Pancreas (tissue), 10 donors: Measurements from ENCODE around the gene RAB25. TPM values are rescaled to one million over a fixed set of nuclear protein-coding genes. Genes with fewer than 3 reads are reported as not detected.

Experiments used
- ATAC-seq, 4 donors: fragments of 200-7000 bp; cut with Tn5 transposase; one replicate each; pipeline versions ENCODE4 v1.8.0 to v1.9.1; 2020; ENCODE audit warnings: mild to moderate bottlenecking in 4 of 4, moderate library complexity in 4 of 4
- DNase-seq, 6 donors: peaks; one replicate each; pipeline ENCODE4 v3.0.0-alpha.2; 2020
- FAIRE-seq: peaks from 2 replicates; lab custom pipeline; 2012; peaks lifted over from hg19 to GRCh38; lab: Jason Lieb, UNC
- H3K27ac ChIP-seq, 4 donors: fragments of 200-600 bp; sonication (generic); 1 replicate in 3 of 4; 2 replicates in 1 of 4; pipeline versions ENCODE4 v1.5.0 to v1.8.0; 2020
- H3K27me3 ChIP-seq, 4 donors: fragments of 200-600 bp; one replicate each; pipeline ENCODE4 v1.8.0; 2021
- H3K36me3 ChIP-seq, 3 donors: fragments of 200-600 bp; sonication (generic) in 1 of 3; one replicate each; pipeline versions ENCODE4 v1.5.0 to v1.8.0; 2020 to 2021
- H3K4me1 ChIP-seq, 3 donors: fragments of 200-600 bp; one replicate each; pipeline ENCODE4 v1.8.0; 2021
- H3K4me3 ChIP-seq, 4 donors: fragments of 200-600 bp; sonication (generic) in 2 of 4; one replicate each; pipeline versions ENCODE4 v1.5.0 to v1.8.0; 2020 to 2021
- H3K9me3 ChIP-seq, 4 donors: fragments of 200-600 bp; one replicate each; pipeline ENCODE4 v1.8.0; 2021
- CTCF ChIP-seq, 4 donors: fragments of 200-600 bp; sonication (generic) in 3 of 4; IDR thresholded peaks; one replicate each; pipeline versions ENCODE4 v1.5.0 to v1.8.0; 2021; ENCODE audit warnings: antibody characterized with exemption in 4 of 4
- WGBS, 2 donors: extraction: QIAGEN DNeasy Blood & Tissue Kit; methylation state at CpG; one replicate each; pipeline ENCODE4 v1.1.7; 2013; 5-methylcytosine and 5-hydroxymethylcytosine counted together
- intact Hi-C, 3 donors: fragments of 100-400 bp; cut with DNase I; formaldehyde crosslinking; loops; one replicate each; pipeline versions ENCODE4 v1.11.1 to v1.14.2; 2022
- polyA plus RNA-seq, 2 donors: library from polyadenylated mRNA; stranded (reverse); fragments of 200-250 nt; gene quantifications; one replicate each; pipeline ENCODE4 v1.2.3, GENCODE V29; 2013
- total RNA-seq, 6 donors: library from RNA; stranded (reverse); fragmentation: NEBNext Ultra II Directional in 4 of 6; extraction: Animal tissue kit (Norgen Biotek cat#: 25700) in 4 of 6; gene quantifications; one replicate each; pipeline versions ENCODE4 v1.2.1 to v1.2.4, GENCODE V29; 2021 to 2023
- donor health status: healthy with polysubstance abuse.
- donor health status: DM: no; HTN: no; CAD: no; lungs with moderate emphysema.
- donor health status: DM: no; HTN: no; CAD: no.
- donor health status: control.
- donor health status: control.
- donor health status: Bipolar disorder and iron deficiency.
- donor health status: DM: yes; HTN: yes; CAD: no.
- donor health status: DM: no; HTN: no; CAD: no.
- donor health status: DM: no; HTN: no; CAD: no.
- donor health status: DM: yes; HTN: yes; CAD: no.

RAB25 gene
- total and polyA plus RNA-seq, 8 donors: 29.0 to 81.6 (median 37.4) TPM

DNA sequence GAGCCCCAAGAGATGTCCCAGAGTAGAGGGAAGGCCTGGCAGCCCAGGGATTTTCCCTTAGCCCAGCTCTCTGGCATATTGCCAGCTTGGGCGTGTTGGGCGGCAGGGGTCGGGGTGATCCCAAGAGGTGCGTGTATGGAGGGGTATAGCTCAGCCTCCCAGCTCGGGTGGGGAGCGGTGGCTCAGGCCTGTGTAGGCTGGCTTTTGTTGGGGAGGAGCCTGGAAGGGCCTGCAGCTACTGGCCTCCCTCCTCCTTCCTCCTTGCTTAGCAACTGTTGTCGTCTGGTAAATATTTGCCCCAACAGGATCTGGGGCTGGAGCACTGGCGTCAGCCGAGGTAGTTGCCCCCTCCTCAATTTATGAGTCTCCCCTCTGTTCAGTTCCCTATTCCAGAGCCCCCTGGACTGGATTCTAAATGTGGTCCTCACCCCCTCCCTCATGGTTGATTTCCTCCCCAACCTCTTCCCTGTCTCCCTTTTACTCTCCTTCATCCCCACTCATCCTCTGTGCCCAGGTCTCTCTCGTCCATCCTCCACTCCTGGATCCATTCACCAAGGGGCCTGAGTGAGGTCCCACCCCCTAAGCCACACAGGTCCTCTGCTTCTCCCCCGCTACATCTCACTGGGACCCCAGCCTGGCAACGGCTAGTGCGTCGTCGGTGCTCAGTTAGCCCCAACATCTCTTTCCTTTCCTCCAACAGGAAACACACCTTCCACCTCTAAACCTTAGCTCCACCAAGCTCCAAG lies 43.3 kb downstream of the RAB25 start:
- H3K4me1 ChIP-seq: peaks cover 7 to 33% (median 18%) of the 10 kb centered on the region in 3 donors
- ATAC-seq (peak; percentile 49 to 73 (median 59)), FAIRE-seq (no peak), DNase-seq (peak; percentile 63 to 87 (median 74))
- H3K9me3 ChIP-seq: no peaks in the 10 kb centered on the region
- WGBS, 2 donors: 37 to 40% methylated on average over 15 of the region's 15 CpGs
- no peak for TF ChIP-seq CTCF (IDR thresholded peaks at IDR 0.05)
- intact Hi-C loops: no loop called here
- peak overlapping the region; percentile 88 to 98 (median 95) for H3K27ac ChIP-seq
- no peaks in the 10 kb centered on the region for H3K36me3 ChIP-seq
- no peak overlapping the region for H3K4me3 ChIP-seq
- H3K27me3 ChIP-seq: no peaks in the 10 kb centered on the region

GRCh38 chr1:156104861-156105832 lies 44.2 kb downstream of the RAB25 start:
- ATAC-seq (peak in 1 of 4 donors; percentile 1), DNase-seq (peak in 1 of 6 donors; percentile 54), FAIRE-seq (no peak)
- intact Hi-C loops: no loop called here
- H3K4me3 ChIP-seq: peak overlapping the region in 2 of 4 donors; percentile 22 to 37
- H3K9me3 ChIP-seq: no peaks in the 10 kb centered on the region
- H3K27me3 ChIP-seq: no peaks in the 10 kb centered on the region
- H3K27ac ChIP-seq: peak overlapping the region; percentile 88 to 98 (median 95)
- no peak for TF ChIP-seq CTCF (IDR thresholded peaks at IDR 0.05)
- H3K4me1 ChIP-seq: peaks cover 7 to 33% (median 18%) of the 10 kb centered on the region in 3 donors
- WGBS, 2 donors: 69 to 75% methylated on average over 11 of the region's 11 CpGs
- no peaks in the 10 kb centered on the region for H3K36me3 ChIP-seq

DNA sequence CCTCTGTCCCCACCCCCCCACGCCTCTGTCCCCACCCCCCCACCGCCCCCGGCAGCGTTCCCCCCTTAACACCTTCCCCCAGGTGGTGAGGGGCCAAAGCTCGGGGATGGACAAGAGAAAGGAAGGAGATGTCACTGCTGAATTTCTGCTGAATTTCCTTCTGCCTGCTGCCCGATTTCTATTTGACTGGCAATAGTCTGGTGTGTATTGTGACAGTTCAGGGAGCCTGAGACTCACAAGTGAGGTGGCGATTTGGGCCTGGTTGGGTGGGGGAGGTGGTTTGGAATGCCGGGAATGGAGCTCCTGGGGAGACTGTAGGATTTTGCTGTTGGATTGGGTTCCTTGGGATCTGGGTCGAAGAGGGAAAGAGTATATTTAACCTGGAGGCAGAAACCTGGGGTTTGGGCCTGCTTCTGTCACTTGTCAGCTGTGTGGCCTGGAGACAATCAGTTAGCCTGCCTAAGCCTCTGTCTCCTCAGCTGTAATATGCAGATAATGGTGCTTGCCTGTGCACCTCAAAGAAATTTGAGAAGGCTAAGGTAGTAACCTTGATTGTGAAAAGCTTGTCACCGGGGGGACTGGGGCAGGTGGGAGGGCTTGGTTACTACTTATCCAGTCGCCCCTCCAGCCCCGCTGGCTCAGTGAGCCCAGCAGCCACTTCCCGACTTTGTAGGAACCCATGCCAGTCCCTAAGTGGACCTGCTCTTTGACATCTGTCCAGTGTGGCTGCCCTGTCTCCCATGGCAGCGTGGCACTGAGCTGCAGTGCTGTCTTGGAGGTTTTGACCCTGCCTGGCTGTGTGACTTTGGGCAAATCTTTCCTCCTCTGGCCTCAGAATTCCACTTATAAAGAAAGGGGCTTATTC lies 45.9 kb downstream of the RAB25 start:
- H3K36me3 ChIP-seq: no peaks in the 10 kb centered on the region
- no peaks in the 10 kb centered on the region for H3K27me3 ChIP-seq
- peak in 2 of 6 donors; percentile 51 to 62 for DNase-seq
- H3K4me1 ChIP-seq: peaks cover 7 to 33% (median 18%) of the 10 kb centered on the region in 3 donors
- FAIRE-seq: no peak
- no peak for TF ChIP-seq CTCF (IDR thresholded peaks at IDR 0.05)
- no peaks in the 10 kb centered on the region for H3K9me3 ChIP-seq
- intact Hi-C loops: no loop called here
- ATAC-seq: peak; percentile 14 to 30 (median 24)
- H3K27ac ChIP-seq: peak overlapping the region; percentile 88 to 98 (median 95)
- peak overlapping the region in 2 of 4 donors; percentile 22 to 37 for H3K4me3 ChIP-seq
- 12 to 21% methylated on average over 10 to 14 of the region's 14 CpGs for WGBS, 2 donors

DNA sequence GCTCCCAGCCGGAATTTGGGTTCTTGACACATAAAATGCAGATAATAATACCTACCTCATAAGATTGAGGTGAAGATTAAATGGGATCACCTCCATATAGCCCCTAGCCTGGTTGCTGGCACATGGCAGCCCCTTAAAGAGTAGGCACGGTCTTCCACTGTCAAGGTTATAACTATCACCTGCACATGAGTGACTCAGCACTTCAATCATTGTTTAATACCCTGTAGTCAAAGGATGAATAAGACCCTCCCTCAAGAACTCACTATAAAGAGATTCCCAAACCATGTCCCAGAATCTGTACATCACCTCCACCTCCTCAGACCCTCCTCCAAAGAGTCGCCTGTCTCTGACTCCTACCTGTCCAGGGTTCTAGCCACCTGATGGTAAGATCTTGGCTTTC lies 47.1 kb downstream of the RAB25 start:
- no peaks in the 10 kb centered on the region for H3K9me3 ChIP-seq
- H3K27me3 ChIP-seq: no peaks in the 10 kb centered on the region
- intact Hi-C loops: no loop called here
- TF ChIP-seq CTCF (IDR thresholded peaks at IDR 0.05): no peak
- no peak overlapping the region for H3K27ac ChIP-seq
- peaks cover 7 to 33% (median 18%) of the 10 kb centered on the region in 3 donors for H3K4me1 ChIP-seq
- DNase-seq (no peak), FAIRE-seq (no peak), ATAC-seq (no peak)
- no peaks in the 10 kb centered on the region for H3K36me3 ChIP-seq
- no peak overlapping the region for H3K4me3 ChIP-seq
- 70 to 72% methylated on average over 3 of the region's 3 CpGs for WGBS, 2 donors
